ENCODE results near the gene EYS. TPM values are rescaled to one million over a fixed set of nuclear protein-coding genes. Genes with fewer than 3 reads are reported as not detected.

EYS gene
- total RNA-seq, 1 donor from 2014 or later, result 2.1 TPM

DNA sequence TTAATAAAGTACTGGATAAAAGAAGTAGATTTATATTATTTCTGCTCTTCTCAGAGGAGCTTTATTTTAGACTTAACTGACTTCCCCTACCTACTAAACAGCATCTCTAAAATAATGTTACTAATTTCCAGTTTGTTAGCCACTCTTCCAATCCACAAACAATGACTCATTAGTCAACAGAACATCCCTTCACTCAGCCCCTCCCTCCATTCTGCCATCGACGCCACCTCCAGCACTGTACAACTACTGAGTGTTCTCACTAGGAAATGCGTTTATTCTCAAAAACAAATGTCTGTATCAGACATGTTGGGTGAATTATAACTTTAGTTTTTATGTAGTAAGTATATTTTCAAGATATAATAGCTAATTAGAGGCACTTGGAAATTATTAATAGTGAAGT is 427.0 kb downstream of the EYS start:
- Histone ChIP-seq H3K4me1 (ENCODE audit: control insufficient read depth in 3 of 3, insufficient read depth in 3 of 3, low read length in 3 of 3) (no peaks in the 10 kb centered on the region), H3K9me3 (ENCODE audit: control insufficient read depth in 3 of 3, low read length in 3 of 3) (no peaks in the 10 kb centered on the region), H3K4me3 (ENCODE audit: low read length in 3 of 3) (no peak overlapping the region), H3K27me3 (ENCODE audit: control insufficient read depth in 3 of 3, insufficient read depth in 3 of 3, low read length in 3 of 3) (no peaks in the 10 kb centered on the region), H3K9ac (ENCODE audit: low read depth in 1 of 3, low read length in 3 of 3) (no peak overlapping the region), H3K27ac (ENCODE audit: low read depth, low read length) (no peak overlapping the region), H3K36me3 (ENCODE audit: control insufficient read depth in 3 of 3, insufficient read depth in 3 of 3, low read length in 3 of 3) (no peaks in the 10 kb centered on the region)

DNA sequence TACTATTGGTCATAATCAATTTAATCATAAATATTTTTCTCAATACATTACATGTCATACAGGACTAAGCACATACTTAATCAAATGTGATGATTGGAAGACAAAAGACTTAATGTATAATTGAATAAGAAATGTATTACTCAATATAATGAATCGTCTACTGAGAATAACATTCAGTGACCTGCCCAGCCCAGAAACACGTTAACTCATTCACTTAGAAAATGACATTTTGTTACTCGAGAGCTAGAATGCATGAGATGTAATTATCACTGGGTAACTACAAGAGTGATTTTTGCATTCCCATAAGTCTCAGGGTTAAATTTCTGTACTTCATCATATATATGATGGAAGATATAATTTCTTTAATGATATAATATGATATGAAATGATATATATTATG is 444.8 kb downstream of the EYS start:
- Histone ChIP-seq H3K27ac (ENCODE audit: low read depth, low read length) (no peak overlapping the region), H3K4me1 (ENCODE audit: control insufficient read depth in 3 of 3, insufficient read depth in 3 of 3, low read length in 3 of 3) (no peaks in the 10 kb centered on the region), H3K9me3 (ENCODE audit: control insufficient read depth in 3 of 3, low read length in 3 of 3) (no peaks in the 10 kb centered on the region), H3K27me3 (ENCODE audit: control insufficient read depth in 3 of 3, insufficient read depth in 3 of 3, low read length in 3 of 3) (no peaks in the 10 kb centered on the region), H3K4me3 (ENCODE audit: low read length in 3 of 3) (no peak overlapping the region), H3K9ac (ENCODE audit: low read depth in 1 of 3, low read length in 3 of 3) (no peak overlapping the region), H3K36me3 (ENCODE audit: control insufficient read depth in 3 of 3, insufficient read depth in 3 of 3, low read length in 3 of 3) (no peaks in the 10 kb centered on the region)

DNA sequence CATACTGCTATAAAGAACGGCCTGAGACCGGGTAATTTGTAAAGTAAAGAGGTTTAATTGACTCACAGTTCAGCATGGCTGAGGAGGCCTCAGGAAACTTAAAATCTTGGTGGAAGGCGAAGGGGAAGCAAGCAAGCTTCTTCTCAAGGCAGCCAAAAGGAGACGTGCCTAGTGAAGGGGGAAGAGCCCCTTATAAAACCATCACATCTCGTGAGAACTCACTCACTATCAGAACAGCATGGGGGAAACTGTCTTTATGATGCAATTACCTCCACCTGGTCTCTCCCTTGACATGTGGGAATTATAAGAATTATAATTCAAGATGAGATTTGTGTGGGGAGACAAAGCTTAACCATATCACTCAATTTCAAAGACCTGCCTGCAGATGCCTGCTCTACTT is 447.0 kb downstream of the EYS start:
- Histone ChIP-seq H3K9me3 (ENCODE audit: control insufficient read depth in 3 of 3, low read length in 3 of 3) (no peaks in the 10 kb centered on the region), H3K4me1 (ENCODE audit: control insufficient read depth in 3 of 3, insufficient read depth in 3 of 3, low read length in 3 of 3) (no peaks in the 10 kb centered on the region), H3K27me3 (ENCODE audit: control insufficient read depth in 3 of 3, insufficient read depth in 3 of 3, low read length in 3 of 3) (no peaks in the 10 kb centered on the region), H3K9ac (ENCODE audit: low read depth in 1 of 3, low read length in 3 of 3) (no peak overlapping the region), H3K36me3 (ENCODE audit: control insufficient read depth in 3 of 3, insufficient read depth in 3 of 3, low read length in 3 of 3) (no peaks in the 10 kb centered on the region), H3K27ac (ENCODE audit: low read depth, low read length) (no peak overlapping the region), H3K4me3 (ENCODE audit: low read length in 3 of 3) (no peak overlapping the region)

DNA sequence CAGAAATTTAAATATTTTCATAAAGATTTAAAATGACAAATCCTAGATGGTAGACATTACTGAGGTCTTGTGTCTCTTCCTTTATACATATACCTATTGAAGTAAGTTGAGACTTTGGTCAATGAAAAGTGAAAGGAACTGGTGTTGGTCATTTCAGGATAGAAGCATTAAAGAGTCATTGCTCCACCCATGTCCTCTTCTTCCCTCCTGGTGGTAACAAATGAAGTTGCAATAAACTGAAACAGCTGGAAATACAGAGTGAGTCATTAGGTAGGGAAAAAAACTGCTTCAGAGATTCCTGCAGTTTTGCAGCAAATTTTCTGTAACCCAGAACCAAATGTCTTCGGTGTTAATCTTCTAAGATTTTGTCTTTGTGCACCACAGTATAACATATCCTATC is 448.0 kb downstream of the EYS start:
- Histone ChIP-seq H3K9me3 (ENCODE audit: control insufficient read depth in 3 of 3, low read length in 3 of 3) (no peaks in the 10 kb centered on the region), H3K27ac (ENCODE audit: low read depth, low read length) (no peak overlapping the region), H3K36me3 (ENCODE audit: control insufficient read depth in 3 of 3, insufficient read depth in 3 of 3, low read length in 3 of 3) (no peaks in the 10 kb centered on the region), H3K4me3 (ENCODE audit: low read length in 3 of 3) (no peak overlapping the region), H3K9ac (ENCODE audit: low read depth in 1 of 3, low read length in 3 of 3) (no peak overlapping the region), H3K4me1 (ENCODE audit: control insufficient read depth in 3 of 3, insufficient read depth in 3 of 3, low read length in 3 of 3) (no peaks in the 10 kb centered on the region), H3K27me3 (ENCODE audit: control insufficient read depth in 3 of 3, insufficient read depth in 3 of 3, low read length in 3 of 3) (no peaks in the 10 kb centered on the region)

DNA sequence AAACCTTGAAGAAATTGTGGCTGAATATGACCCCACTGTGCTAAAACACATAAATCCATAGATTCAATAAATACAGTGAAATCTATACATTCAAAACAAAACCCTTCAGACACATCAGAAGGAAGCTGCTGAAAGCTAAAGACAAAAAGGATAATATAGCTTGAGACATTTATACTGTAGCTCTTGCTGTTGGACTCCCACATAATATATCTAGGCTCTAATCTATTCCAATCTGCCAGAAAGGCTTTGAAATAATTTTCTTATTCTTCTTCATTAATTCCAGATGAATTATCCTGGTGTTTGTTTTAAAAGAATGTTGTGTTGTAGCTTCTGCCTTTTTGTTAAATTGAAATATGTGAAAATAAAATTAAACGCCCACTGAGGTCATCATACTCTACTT is 454.0 kb downstream of the EYS start:
- Histone ChIP-seq H3K4me1 (ENCODE audit: control insufficient read depth in 3 of 3, insufficient read depth in 3 of 3, low read length in 3 of 3) (no peaks in the 10 kb centered on the region), H3K36me3 (ENCODE audit: control insufficient read depth in 3 of 3, insufficient read depth in 3 of 3, low read length in 3 of 3) (no peaks in the 10 kb centered on the region), H3K9me3 (ENCODE audit: control insufficient read depth in 3 of 3, low read length in 3 of 3) (no peaks in the 10 kb centered on the region), H3K9ac (ENCODE audit: low read depth in 1 of 3, low read length in 3 of 3) (no peak overlapping the region), H3K27me3 (ENCODE audit: control insufficient read depth in 3 of 3, insufficient read depth in 3 of 3, low read length in 3 of 3) (no peaks in the 10 kb centered on the region), H3K27ac (ENCODE audit: low read depth, low read length) (no peak overlapping the region), H3K4me3 (ENCODE audit: low read length in 3 of 3) (no peak overlapping the region)

DNA sequence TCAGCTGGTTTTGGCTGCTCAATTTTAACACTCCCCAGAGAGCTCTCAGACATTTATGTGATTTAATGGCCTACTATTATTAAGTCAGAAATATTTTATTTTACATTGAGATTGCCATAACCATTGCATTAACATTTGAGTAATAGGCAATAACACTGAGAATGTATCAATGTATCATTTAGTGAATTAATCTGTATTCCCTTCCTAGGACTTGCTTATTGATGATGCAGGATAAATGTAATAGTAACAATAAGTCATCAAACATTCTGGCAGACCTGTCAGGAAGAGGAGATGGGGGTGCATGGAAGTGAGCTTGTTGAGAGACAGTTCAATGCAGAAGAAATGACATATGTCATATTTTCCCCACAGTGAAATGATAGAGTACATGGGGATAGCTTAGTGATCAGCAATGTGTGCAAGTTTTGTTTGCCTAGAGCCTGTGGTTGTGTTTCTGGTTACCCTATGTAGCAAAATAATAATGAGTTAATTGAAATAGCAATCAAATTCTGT is 458.9 kb downstream of the EYS start:
- Histone ChIP-seq H3K9ac (ENCODE audit: low read depth in 1 of 3, low read length in 3 of 3) (no peak overlapping the region), H3K27me3 (ENCODE audit: control insufficient read depth in 3 of 3, insufficient read depth in 3 of 3, low read length in 3 of 3) (no peaks in the 10 kb centered on the region), H3K4me1 (ENCODE audit: control insufficient read depth in 3 of 3, insufficient read depth in 3 of 3, low read length in 3 of 3) (no peaks in the 10 kb centered on the region), H3K9me3 (ENCODE audit: control insufficient read depth in 3 of 3, low read length in 3 of 3) (no peaks in the 10 kb centered on the region), H3K36me3 (ENCODE audit: control insufficient read depth in 3 of 3, insufficient read depth in 3 of 3, low read length in 3 of 3) (no peaks in the 10 kb centered on the region), H3K4me3 (ENCODE audit: low read length in 3 of 3) (no peak overlapping the region), H3K27ac (ENCODE audit: low read depth, low read length) (no peak overlapping the region)

DNA sequence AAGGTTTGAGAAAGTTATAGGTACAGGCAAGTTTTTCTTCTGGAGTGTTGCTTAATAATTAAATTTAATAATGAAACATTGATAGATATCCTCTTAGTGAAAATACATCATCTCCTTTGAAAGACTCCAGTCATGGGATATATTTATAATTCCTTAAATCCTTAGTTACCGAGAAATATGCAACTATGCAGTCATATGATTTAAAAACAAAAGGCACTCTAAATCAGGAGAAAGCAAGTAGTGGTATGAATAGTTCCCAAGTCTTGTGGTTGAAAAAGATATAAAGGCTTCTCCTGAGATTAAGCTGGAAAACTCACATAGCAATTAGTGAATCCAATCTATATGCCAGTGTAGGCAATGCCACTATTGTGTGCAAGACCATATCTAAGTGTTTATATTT is 475.4 kb downstream of the EYS start:
- Histone ChIP-seq H3K27ac (ENCODE audit: low read depth, low read length) (no peak overlapping the region), H3K27me3 (ENCODE audit: control insufficient read depth in 3 of 3, insufficient read depth in 3 of 3, low read length in 3 of 3) (no peaks in the 10 kb centered on the region), H3K4me1 (ENCODE audit: control insufficient read depth in 3 of 3, insufficient read depth in 3 of 3, low read length in 3 of 3) (no peaks in the 10 kb centered on the region), H3K4me3 (ENCODE audit: low read length in 3 of 3) (no peak overlapping the region), H3K9me3 (ENCODE audit: control insufficient read depth in 3 of 3, low read length in 3 of 3) (no peaks in the 10 kb centered on the region), H3K9ac (ENCODE audit: low read depth in 1 of 3, low read length in 3 of 3) (no peak overlapping the region), H3K36me3 (ENCODE audit: control insufficient read depth in 3 of 3, insufficient read depth in 3 of 3, low read length in 3 of 3) (no peaks in the 10 kb centered on the region)

DNA sequence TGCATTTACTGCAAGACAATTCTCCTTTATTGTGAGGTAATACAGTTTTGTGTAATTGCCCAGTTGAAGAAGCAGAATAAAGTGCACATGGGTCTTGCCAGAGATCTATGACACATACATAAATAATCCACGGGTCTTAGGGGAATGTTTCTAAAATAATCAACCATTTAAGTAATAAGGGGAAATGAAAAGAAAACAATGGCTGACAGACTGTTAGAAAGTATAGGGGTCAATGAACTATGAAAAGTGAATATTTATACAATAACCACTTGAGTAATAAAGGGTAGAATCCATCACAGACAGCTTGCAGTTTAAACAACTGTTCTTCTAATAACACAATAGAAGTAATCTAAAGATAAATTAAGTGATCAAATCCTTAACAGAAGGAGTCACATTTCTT is 477.2 kb downstream of the EYS start:
- Histone ChIP-seq H3K9ac (ENCODE audit: low read depth in 1 of 3, low read length in 3 of 3) (no peak overlapping the region), H3K4me1 (ENCODE audit: control insufficient read depth in 3 of 3, insufficient read depth in 3 of 3, low read length in 3 of 3) (no peaks in the 10 kb centered on the region), H3K27ac (ENCODE audit: low read depth, low read length) (no peak overlapping the region), H3K27me3 (ENCODE audit: control insufficient read depth in 3 of 3, insufficient read depth in 3 of 3, low read length in 3 of 3) (no peaks in the 10 kb centered on the region), H3K4me3 (ENCODE audit: low read length in 3 of 3) (no peak overlapping the region), H3K9me3 (ENCODE audit: control insufficient read depth in 3 of 3, low read length in 3 of 3) (no peaks in the 10 kb centered on the region), H3K36me3 (ENCODE audit: control insufficient read depth in 3 of 3, insufficient read depth in 3 of 3, low read length in 3 of 3) (no peaks in the 10 kb centered on the region)

DNA sequence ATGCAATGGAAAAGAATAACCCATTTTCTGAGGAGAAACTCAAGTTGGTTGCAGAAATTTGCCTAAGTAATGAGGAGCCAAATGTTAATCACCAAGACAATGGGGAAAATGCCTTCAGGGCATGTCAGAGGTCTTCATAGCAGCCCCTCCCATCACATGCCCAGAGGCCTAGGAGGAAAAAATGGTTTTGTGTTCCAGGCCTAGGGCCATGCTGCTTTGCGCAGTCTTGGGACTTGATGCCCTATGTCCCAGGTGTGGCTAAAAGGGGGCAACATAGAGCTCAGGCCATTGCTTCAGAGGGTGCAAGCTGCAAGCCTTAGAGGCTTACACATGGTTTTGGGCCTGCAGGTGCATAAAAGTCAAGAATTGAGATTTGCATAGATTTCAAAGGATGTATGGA is 485.9 kb downstream of the EYS start:
- H3K27ac ChIP-seq (ENCODE audit: low read depth, low read length), result no peak overlapping the region
- no peaks in the 10 kb centered on the region for H3K27me3 ChIP-seq (ENCODE audit: control insufficient read depth in 3 of 3, insufficient read depth in 3 of 3, low read length in 3 of 3)
- H3K9ac ChIP-seq (ENCODE audit: low read depth in 1 of 3, low read length in 3 of 3), result no peak overlapping the region
- no peaks in the 10 kb centered on the region for H3K36me3 ChIP-seq (ENCODE audit: control insufficient read depth in 3 of 3, insufficient read depth in 3 of 3, low read length in 3 of 3)
- no peaks in the 10 kb centered on the region for H3K4me1 ChIP-seq (ENCODE audit: control insufficient read depth in 3 of 3, insufficient read depth in 3 of 3, low read length in 3 of 3)
- no peaks in the 10 kb centered on the region for H3K9me3 ChIP-seq (ENCODE audit: control insufficient read depth in 3 of 3, low read length in 3 of 3)
- H3K4me3 ChIP-seq (ENCODE audit: low read length in 3 of 3), result no peak overlapping the region

DNA sequence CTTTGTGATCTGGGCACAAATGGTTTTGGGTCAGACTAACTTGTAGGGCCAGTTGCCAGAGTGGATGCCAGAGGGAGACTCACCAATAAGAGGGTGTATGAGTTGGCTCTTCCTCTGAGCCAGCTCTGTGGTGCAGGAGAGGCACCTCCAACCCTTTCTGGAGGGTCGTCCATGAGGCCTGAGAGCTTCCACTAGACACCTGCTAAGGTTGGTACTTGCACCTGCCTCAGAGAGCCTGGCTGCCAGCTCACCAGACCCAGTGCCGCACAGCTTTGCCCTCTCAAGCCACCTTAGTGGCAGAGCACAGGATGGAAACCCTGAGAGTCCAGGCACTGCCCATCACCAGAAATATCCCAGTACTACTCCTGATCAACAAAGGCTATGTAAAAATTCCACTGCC is 504.3 kb downstream of the EYS start:
- Histone ChIP-seq H3K4me1 (ENCODE audit: control insufficient read depth in 3 of 3, insufficient read depth in 3 of 3, low read length in 3 of 3) (no peaks in the 10 kb centered on the region), H3K27ac (ENCODE audit: low read depth, low read length) (no peak overlapping the region), H3K36me3 (ENCODE audit: control insufficient read depth in 3 of 3, insufficient read depth in 3 of 3, low read length in 3 of 3) (no peaks in the 10 kb centered on the region), H3K9me3 (ENCODE audit: control insufficient read depth in 3 of 3, low read length in 3 of 3) (peaks cover 0 to 4% (median 0%) of the 10 kb centered on the region in 3 donors), H3K27me3 (ENCODE audit: control insufficient read depth in 3 of 3, insufficient read depth in 3 of 3, low read length in 3 of 3) (no peaks in the 10 kb centered on the region), H3K9ac (ENCODE audit: low read depth in 1 of 3, low read length in 3 of 3) (no peak overlapping the region), H3K4me3 (ENCODE audit: low read length in 3 of 3) (no peak overlapping the region)

DNA sequence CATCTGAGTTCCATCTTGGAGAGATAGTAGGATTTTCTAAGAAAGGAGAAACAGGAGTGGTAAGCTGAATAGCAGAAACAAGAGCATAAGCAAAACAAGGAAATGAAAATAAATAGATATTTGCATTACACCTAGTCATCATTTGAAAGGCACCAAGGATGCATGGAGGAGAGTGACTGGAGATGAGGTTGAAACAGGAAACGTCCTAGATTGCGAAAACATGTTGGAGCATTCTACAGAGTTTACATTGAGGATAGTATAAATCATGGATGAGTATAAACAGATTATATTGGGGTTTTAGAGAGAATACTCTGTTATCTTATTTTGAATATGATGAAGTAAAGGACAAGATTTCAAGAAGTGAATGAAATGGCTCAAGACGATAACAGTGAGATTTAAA is 507.3 kb downstream of the EYS start:
- Histone ChIP-seq H3K36me3 (ENCODE audit: control insufficient read depth in 3 of 3, insufficient read depth in 3 of 3, low read length in 3 of 3) (no peaks in the 10 kb centered on the region), H3K9ac (ENCODE audit: low read depth in 1 of 3, low read length in 3 of 3) (no peak overlapping the region), H3K27ac (ENCODE audit: low read depth, low read length) (no peak overlapping the region), H3K4me1 (ENCODE audit: control insufficient read depth in 3 of 3, insufficient read depth in 3 of 3, low read length in 3 of 3) (no peaks in the 10 kb centered on the region), H3K9me3 (ENCODE audit: control insufficient read depth in 3 of 3, low read length in 3 of 3) (no peaks in the 10 kb centered on the region), H3K27me3 (ENCODE audit: control insufficient read depth in 3 of 3, insufficient read depth in 3 of 3, low read length in 3 of 3) (no peaks in the 10 kb centered on the region), H3K4me3 (ENCODE audit: low read length in 3 of 3) (no peak overlapping the region)

All from skeletal muscle tissue (tissue), 4 donors.